Stimulated activated CD8-positive, alpha-beta memory T cell treated with anti-CD3 and anti-CD28 coated beads, Interleukin-4, amount 100 ng/mL, for 48 hours (primary cell): ENCODE measurements around the gene GPC3.

ENCODE experiments used
- DNase-seq: peaks from one replicate; pipeline ENCODE4 v3.0.0-alpha.2; 2020

Gene GPC3

DNA sequence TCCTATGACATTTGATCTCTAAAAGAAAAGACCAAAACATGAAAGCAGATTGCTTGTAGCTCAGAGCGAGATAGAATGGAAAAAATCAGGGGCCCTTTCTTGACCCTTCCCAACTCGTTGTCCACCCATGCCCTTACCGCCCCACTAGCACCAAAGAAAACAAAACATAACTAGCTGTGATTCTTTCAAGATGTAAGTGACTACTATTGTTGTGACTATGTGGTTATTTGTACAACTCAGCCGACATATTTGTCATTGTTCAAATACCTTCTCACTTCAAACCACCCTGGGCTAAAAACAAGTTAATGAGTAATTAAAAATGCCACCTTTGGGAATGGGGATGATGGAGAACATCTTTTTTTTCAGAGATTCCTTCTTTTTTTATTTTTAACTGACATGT lies 399.0 kb downstream of the GPC3 start:
- DNase-seq: no peak

DNA sequence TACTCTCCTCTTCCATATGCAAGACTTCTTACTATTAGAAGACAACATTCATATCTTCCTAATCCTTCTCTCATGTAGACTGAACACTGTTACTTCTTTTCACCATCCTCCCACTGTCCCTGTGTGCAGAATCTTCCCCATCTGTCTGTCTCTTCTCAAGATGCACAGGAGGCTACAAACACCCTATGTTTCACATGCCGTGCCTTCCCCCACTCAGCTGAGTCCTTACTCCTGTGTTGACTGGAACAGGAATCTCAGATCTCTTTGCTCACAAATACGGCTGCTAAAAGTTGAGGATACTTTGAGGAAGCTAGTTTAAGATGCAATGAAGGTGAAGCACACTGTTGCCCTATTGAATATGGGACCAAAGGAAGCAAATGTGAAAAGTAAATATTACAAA lies 401.6 kb downstream of the GPC3 start:
- DNase-seq: no peak

DNA sequence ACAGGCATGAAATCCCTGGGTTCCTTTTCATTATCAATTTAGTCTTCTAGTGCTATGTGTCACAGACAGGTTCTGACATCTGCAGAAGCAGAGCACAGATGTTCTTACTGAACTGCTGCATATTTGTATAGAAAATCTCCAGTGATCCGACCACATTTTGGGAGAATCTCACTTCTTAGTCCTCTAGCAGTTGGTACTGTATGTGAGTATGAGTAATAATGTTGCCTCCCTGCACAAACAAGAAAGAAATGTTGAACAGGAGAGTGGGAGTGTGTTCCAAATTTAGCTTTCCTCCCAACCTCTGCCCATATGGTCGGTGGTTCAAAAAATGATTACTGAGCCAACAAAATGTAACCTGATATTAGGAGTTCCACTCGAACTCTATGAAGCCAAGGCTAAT lies 404.8 kb downstream of the GPC3 start:
- DNase-seq: no peak

DNA sequence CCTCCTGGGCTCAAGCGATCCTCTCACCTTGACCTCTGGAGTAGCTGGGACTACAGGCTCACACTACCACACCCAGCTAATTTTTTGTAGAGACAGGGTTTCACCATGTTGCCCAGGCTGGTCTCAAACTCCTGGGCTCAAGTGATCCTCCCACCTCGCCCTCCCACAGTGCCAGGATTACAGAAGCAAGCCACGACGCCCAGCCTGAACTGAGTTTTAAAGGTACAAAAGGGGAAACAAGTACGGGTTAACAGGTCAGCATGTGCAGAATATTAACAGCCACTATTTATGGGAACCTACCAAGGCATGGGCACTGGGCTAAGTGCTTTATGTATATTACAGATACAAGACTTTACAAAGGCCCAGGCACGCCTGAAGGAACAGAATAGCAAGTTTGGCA lies 405.8 kb downstream of the GPC3 start:
- no peak for DNase-seq

DNA sequence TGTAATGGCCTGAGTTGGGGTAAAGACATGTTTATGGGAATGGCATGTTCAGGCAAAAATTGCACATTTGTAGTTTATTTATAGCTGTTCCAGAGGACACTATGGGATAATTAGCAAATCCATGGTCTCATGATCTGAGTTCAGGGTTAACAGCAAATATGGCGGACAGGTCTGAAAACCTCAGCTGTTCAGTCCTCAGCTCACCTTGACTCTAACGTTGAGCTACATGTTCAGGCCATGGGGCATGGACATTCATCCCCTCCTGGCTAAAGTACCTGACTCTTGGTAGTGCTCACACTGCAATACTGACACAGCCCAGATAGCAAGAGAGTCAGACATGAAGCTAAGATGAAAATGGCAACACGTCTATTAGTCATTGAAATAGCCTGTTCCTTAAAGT lies 408.5 kb downstream of the GPC3 start:
- DNase-seq: no peak

DNA sequence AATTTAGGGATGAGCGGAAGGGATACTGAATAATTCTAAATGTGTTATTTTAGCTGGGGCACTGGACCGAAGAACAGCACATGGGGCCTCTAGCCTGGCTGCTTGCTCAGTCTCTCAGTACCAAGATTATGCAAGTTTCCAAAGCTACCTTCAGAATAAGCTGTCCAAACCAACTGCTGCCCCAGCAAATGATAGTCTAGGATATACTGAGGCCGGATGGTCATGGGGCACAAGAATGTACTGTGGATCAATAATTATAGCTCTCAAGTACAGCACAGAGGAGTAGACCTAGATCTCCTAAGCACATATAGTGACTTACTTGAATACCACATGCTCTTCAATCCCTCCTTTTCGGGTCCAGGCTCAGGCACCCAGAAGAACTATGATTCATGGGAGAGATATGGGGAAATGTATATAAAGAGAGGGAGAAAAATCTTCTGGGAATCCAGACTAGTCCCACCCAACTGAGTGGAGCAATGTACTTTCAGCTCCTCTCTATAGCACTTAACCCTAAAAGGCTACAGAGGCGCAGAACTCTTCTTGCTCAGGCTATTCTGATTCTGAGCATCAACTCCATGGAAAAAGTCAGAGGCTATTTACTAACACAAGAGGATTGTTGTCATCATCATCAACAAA lies 409.8 kb downstream of the GPC3 start:
- DNase-seq: no peak

DNA sequence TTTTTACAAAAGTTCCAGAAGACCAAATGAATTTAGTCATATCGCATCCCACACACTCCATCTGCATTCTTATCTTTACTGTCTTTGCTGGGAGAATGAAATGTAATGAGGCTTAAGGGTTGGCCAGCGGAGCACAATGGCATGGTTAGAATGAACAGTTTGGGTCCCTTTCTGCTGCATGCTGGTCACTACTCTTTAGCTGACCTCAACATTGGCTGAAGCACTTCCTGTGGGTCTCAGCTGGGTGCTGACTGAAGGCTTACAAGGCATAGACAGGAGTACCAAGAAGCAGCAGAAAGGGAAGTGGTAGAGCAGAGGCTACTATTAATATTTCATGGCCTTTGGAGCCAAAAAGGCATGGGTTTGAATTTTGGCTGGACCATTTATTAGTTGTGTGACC lies 410.7 kb downstream of the GPC3 start:
- DNase-seq: no peak

DNA sequence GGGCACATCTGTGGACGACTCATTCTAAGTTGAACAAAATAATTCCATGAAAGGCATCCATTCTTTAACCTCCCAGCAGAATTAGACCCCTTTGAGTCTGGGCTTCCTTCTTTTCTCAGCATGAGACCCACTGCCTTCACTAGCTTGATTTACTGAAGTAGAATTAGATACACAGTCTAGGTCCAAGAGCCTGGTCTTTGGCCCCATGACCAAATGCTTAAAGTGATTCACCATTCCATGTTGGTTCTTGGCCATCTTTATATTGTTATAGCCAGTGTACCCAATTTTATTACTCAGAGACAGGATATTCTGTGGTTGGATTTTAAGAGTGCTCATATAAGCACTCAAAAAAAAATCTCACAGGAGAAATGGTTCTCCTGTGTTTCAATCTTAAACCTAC lies 414.8 kb downstream of the GPC3 start:
- no peak for DNase-seq

DNA sequence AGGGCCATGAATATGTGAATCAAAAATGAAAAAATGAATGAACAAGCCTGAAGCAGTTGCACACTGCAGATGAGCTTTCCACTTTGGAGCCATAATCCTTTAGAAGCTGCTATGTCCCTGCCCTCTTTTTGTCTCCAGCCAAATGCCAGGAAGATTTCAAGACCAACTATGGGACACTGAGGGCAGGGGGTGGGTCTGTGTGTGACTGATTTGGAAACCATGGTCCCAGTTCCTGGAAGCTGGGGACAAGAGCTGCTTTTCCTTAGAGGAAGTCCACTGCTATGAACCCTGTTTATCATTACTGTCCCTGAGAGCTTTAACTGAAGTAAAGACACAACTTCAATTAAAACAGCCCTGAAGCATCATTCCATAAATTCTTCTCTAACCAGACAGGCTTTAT lies 416.2 kb downstream of the GPC3 start:
- no peak for DNase-seq

DNA sequence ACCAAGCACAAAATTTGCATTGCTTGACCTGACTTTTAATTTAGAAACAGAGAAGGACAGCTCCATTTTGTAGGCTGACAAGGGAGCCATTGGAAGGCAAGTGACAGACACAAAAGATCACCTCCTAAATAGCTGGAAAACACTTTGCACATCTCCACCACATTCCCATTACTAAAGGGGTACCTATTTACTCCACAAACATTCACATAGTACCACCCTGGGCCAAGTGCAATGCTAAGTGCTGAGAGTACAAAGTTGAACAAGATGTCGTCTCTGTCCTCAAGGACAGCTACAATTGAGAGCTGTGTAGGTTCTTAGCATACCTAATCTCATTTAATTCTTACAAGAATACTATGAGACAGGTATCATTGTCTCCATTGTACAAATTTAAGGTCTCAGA lies 417.3 kb downstream of the GPC3 start:
- DNase-seq: no peak

DNA sequence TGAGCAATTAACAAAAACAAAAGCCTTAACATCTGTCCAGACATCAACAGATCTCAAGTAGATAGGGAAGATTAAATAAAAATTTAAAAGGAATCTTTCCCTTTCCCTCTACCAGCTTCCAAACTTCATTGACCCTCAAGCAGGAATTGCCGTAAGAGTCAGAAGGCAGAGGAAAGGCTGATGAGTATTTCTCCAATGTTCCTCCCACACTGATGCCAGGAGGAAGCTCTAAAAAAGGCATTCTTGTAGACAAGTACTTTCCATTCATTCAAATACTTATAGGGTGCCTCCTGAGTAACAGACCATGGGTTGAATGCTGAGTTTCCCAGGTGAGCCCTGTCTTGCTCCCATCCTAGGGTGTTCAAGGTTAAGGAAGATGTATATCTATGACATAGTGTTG lies 418.5 kb downstream of the GPC3 start:
- no peak for DNase-seq

DNA sequence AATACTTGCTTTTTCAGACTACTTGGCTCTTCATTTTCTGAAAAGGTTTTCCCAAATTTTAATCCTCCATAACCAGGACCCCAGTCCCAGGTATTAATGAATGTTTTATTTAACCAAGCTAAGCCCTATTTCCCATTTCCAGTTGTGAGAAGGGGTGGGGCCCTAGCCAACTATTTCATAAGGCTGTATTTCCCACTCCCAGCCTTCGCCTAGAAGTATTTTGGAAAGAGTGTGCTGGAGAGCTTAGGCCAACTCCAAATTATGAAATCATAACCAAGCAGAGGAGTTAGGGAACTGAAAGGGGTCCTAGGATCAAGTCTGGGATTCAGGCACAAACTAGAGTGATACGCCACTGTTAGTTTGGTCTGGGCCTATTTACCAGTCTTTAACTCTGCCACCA lies 421.7 kb downstream of the GPC3 start:
- DNase-seq: no peak

DNA sequence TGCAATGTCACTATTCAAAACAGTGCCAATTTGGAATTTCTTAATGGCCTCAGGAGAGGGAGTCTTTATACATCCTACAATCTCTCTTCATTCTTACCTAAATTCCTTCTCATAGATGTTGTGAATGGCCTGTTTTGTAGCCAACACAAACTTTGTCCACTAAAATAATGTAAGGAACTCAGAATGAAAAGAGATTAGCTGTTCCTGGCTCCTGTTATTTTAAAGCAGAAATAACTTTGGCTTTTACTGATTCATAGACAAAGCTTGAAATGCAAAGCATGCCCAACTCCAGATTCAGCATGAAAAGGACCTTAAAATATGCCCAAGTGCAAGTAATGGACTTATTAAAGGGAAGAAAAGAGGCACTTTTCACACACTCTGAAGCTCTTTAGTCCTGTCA lies 424.1 kb downstream of the GPC3 start:
- DNase-seq: no peak

DNA sequence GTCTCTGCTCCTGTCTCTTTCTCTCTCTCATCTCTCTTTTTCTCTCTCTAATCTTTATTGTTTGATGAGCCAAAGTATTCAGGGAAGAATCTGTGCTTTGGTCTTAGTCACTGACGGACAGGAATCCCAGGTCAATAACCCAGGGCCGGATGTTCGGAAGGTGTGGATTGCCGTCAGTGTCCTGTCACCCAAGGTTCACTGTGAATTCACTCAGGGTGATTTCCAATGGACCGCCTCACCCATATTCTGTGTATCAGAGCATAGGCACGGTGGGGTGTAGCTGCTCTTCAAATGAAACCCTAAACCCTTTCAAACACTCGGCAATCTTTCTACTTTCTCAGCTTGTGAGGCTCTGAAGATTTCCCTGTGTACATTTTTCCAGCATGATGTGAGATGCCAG lies 425.5 kb downstream of the GPC3 start:
- no peak for DNase-seq

DNA sequence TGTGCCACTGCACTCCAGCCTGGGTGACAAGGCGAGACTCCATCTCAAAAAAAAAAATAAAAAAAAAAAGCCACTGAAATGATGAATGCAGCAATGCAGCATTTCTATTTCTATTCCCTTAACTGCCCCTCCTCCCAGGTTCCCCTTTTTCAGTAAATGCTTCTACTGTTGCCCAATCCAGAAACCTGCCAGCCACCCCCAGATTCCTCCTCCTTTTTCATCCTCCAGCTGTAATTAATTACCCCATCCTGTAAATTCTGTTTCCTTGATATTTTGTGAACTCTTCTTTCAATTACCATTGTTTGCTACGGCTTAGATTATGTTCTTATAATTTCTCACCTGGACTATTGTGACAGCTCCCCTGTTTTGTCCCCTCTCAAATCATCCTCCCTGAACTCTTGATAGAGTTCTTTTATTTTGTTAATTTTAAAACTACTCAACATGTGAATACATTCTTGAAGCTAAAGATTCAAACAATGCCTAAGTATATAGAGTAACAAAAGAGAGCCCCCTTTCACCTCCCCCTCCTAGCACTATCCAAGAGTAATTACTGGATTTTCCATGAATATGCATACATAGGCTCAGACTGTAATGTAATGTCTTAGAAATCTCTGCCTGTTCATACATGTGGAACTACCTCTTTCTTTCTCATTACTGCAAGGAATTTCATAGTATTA lies 429.5 kb downstream of the GPC3 start:
- DNase-seq: no peak

DNA sequence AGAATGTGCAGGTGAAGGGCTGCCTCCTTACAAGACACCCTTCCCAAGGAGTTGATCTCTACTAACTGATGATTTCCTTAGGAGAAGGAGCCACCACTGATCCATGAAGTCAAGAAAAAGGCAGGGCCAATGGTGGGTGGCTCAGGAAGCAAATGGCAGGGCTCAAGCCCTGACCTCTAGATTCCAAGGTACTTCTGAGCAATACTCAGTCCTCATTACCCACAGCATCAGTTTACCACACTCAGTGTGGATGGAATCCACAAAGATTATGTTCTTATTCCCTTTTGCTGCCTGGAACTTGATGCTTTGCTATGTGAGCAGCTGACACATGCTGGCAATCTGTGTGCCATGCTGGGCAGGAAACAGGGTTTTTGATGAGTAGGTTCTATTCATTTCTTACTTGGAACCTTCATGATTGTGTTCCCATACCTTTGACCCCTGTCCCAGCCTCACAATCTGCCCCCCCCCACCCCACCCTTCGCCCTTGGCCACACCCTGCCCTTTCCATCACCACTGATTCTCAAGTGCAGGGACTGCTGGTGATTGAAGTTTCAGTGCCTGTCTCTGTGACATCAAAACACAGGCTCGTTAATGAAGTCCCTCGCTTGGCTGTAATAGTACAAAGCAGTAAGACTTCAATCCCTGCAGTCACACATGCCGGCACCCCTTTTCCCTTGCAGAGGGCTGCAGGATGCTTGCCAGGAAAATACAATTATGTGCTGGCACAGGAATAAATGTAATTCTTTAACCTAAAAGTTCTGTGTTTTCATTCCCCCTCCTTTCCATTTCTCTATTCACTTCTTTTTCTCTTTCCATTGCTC lies 434.5 kb downstream of the GPC3 start:
- DNase-seq: no peak

DNA sequence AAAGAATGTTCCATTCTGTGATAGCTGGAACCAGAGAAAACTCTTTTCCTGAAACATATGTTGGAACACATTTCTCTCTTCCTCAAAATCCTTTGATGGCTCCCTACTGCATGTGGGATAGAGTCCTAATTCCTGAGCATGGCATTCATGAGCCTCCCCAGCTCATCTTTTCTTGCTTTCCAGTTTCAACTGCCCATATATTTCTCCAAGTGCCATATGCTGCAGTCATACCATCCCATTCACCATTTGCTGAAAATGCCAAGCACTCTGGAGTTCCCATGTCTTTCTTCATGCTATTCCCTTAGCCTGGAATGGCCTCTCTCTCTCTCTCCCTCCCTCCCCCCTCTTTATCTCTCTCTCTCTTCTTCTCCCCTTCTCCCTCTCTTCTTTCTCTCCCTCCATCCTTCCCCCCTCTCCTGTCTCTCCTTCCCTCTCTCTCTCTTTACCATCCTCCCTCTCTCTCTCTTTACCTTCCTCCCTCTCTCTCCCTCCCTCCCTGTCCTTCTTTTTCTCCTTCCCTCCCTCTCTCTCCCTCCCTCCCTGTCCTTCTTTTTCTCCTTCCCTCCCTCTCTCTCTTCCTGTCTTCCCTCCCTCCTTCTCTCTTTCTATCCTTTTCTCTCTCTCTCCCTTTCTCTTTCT lies 436.0 kb downstream of the GPC3 start:
- no peak for DNase-seq

DNA sequence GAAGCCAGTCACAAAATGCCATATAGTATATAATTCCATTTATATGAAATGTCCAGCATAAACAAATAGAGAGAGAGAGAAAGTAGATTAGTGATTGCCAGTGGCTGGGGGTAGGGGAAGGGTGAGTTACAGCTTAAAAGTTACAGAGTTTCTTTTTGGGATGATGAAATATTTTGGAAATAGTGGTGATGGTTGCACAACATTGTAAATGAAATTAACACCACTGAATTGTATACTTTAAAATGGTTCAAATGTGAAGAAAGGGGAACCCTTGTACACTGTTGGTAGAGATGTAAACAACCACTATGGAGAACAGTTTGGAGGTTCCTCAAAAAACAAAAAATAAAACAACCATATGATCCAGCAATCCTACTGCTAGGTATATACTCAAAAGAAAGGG lies 439.0 kb downstream of the GPC3 start:
- no peak for DNase-seq

DNA sequence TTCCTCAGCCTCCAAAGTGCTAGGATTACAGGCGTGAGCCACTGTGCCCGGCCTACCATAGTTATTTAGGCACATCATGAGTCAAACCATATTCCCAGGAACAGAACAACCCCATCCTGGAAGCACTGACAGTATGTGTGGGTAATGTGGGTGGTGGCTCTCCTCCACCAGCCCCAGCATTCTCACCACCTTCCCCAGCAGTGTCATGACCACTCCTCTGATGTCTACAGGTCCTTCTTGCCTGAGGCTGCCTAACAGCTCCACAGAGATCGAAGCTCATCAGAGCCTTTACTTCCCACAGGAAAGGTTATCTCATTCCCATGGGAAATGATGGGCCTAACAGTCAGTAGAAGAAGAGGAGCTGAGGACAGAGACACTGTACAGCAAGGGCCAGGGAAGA lies 440.6 kb downstream of the GPC3 start:
- DNase-seq: no peak

DNA sequence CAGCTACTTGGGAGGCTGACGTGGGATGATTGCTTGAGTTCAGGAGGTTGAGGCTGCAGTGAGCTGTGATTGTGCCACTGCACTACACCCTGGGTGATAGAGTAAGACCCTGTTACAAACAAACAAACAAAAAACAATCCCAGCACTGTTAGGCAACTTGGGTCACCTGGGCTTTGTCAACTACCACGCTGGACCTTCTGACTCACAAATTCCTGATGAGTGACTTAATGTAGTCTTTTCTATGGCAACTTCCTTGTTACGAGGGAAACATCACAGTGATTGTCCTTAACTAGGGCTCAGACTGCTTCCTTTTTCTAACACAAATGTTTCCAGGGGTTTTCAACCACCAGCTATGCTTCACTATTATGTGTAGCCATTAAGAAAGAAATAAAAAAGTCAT lies 441.3 kb downstream of the GPC3 start:
- no peak for DNase-seq

DNA sequence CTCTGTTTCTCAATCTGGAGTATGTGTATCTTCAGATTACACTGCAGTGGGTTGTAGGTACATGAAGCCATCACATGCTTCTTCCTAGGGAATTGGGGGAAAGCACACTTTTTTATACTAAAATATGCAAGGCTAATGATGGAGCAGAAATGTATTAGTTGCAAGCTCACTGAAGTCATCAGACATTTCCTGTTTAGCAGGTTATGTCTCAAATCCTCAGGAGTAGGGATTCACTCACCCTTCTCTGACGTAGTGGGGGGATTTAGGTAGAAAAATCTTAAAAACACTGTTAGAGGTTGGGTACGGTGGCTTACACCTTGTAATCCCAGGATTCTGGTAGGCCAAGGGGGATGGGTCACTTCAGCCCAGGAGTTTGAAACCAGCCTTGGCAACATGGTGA lies 441.7 kb downstream of the GPC3 start:
- DNase-seq: no peak

DNA sequence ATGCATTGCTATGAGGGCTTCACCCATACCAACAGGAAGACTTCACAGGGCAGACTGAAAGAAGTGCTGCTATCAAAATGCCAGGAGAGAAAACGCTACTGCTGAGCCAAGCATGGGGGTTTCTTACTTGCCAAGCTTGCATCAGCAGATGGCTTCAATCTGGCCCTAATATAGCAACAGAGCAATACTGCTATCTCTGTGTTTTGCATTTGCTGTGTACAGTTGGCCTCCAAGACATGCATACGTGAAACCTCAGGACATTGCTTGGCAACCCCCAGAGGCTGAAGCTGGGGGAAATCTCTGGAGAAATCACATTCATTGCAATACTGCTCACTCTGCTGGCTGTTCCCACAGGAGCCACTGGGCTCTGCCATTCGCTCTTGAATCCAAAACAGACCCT lies 442.9 kb downstream of the GPC3 start:
- DNase-seq: no peak

DNA sequence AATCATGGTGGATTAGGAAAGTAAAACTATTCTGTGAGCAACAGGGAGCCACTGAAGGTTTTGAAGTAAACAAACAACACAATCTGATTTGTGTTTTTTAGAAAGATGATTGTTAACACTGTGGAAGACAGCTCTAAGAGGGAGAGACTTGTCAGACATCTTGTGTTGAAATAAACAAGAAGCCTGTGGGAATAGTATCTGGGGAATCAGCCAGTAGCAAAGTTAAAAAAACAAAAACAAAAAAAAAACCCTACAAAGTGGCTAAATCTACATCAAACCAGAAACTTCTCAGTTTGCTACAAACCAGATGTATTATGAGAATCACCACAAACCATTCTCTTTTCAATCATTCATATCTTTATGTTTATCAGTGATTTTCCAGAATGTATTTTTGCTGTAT lies 444.4 kb downstream of the GPC3 start:
- DNase-seq: no peak

DNA sequence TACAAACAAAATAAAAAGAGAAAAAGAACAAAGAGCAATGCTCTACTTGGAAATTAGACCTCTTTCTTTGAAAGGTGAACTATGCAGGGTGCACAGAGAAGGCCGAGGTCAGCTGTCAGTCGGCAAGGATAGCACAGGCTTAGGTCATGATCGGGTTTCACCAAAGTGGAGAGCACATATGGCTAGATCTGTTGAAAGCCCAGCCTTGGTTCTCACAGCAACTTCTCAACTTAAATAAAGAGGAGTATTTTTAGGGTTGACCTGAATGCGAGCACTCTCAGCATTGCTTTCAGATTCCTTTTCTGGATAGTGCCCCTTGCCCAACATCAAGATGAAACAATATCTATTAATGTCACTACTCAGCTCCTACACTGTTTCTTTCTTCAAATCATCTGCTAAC lies 447.2 kb downstream of the GPC3 start:
- no peak for DNase-seq
